Transverse colon (tissue), 4 donors: ENCODE measurements around the gene RPL15. TPM values are rescaled to one million over a fixed set of nuclear protein-coding genes. Genes with fewer than 3 reads are reported as not detected.
A peak's percentile ranks its signal among the peaks of the same experiment; 100 is the strongest.

Experiments used
- DNase-seq: peaks from one replicate; pipeline ENCODE4 v3.0.0-alpha.2; 2019
- H3K27ac ChIP-seq, 4 donors: fragments of 200-600 bp; sonication (generic); 2 replicates each; pipeline ENCODE4 v1.5.1; 2016 to 2018; ENCODE audit warnings: inconsistent platforms in 4 of 4
- H3K27me3 ChIP-seq: fragments of 200-600 bp; sonication (generic); 2 replicates; pipeline ENCODE4 v1.5.1; 2017; ENCODE audit warnings: inconsistent platforms
- H3K36me3 ChIP-seq, 4 donors: fragments of 200-600 bp; sonication (generic); 2 replicates each; pipeline ENCODE4 v1.5.1; 2017 to 2019; ENCODE audit warnings: inconsistent platforms in 4 of 4
- H3K4me1 ChIP-seq, 4 donors: fragments of 200-600 bp; sonication (generic); 2 replicates each; pipeline ENCODE4 v1.5.1; 2017 to 2020; ENCODE audit warnings: inconsistent platforms in 4 of 4
- H3K4me3 ChIP-seq, 4 donors: fragments of 200-600 bp; sonication (generic); 1 replicate in 1 of 4; 2 replicates in 3 of 4; pipeline versions ENCODE4 v1.5.1 to v1.6.1; 2017 to 2019; ENCODE audit warnings: inconsistent platforms in 4 of 4
- H3K9me3 ChIP-seq, 2 donors: fragments of 200-600 bp; sonication (generic); 2 replicates each; pipeline ENCODE4 v1.5.1; 2017 to 2019; ENCODE audit warnings: inconsistent platforms in 2 of 2
- EP300 ChIP-seq: sonication (generic); formaldehyde crosslinking; IDR thresholded peaks from one replicate; pipeline ENCODE4 v1.6.1; 2017; ENCODE audit warnings: antibody characterized with exemption, low read depth
- POLR2A ChIP-seq: fragments of 450-650 bp; IDR thresholded peaks from one replicate; pipeline ENCODE4 v1.6.1; 2016; ENCODE audit warnings: antibody characterized with exemption, mild to moderate bottlenecking, moderate library complexity
- POLR2AphosphoS5 ChIP-seq, 3 donors: sonication (generic); formaldehyde crosslinking; IDR thresholded peaks; one replicate each; pipeline ENCODE4 v1.6.1; 2016; ENCODE audit warnings: antibody characterized with exemption in 3 of 3
- WGBS, 2 donors: methylation state at CpG; one replicate each; pipeline ENCODE4 v1.1.5; 2018; ENCODE audit warnings: low coverage in 1 of 2; 5-methylcytosine and 5-hydroxymethylcytosine counted together
- in situ Hi-C, 4 donors: fragments of 200-750 bp; cut with MboI; loops; one replicate each; pipeline versions ENCODE4 v1.15.0 to v1.15.1; 2017; ENCODE audit warnings: low sequenced_read_pairs in 3 of 4, low pct_ligation_motif_present in 1 of 4, low pct_unique_long_range_greater_than_20kb in 1 of 4
- intact Hi-C: fragments of 100-400 bp; cut with DNase I; formaldehyde crosslinking; loops from one replicate; pipeline ENCODE4 v1.15.1; 2023; ENCODE audit warnings: low total_unique reads
- total RNA-seq, 4 donors: library from RNA; depleted of rRNA; stranded (reverse); fragments of >200 nt; gene quantifications; one replicate each; pipeline ENCODE4 v1.1.0, GENCODE V29; 2016
- TF ChIP-seq, protein P1 (sequence below), 5 experiments: fragments of 200-600 bp in 3 of 5; fragments of 450-650 bp in 2 of 5; sonication (generic) in 3 of 5; IDR thresholded peaks; 1 replicate in 2 of 5; 2 replicates in 3 of 5; pipeline ENCODE4 v1.5.1; 2016 to 2017; ENCODE audit warnings: antibody characterized with exemption in 5 of 5, inconsistent platforms in 3 of 5, mild to moderate bottlenecking in 2 of 5, moderate library complexity in 1 of 5

Gene RPL15
- total RNA-seq, 4 donors from 2014 or later = 443 to 1,500 (median 1,074) TPM

GRCh38 chr3:23944007-23944783 lies 27.3 kb downstream of the RPL15 start:
- no peak for TF ChIP-seq POLR2A
- TF ChIP-seq EP300 = no peak
- TF ChIP-seq POLR2AphosphoS5 (IDR thresholded peaks at IDR 0.05) = no peak
- TF ChIP-seq, protein P1, sequence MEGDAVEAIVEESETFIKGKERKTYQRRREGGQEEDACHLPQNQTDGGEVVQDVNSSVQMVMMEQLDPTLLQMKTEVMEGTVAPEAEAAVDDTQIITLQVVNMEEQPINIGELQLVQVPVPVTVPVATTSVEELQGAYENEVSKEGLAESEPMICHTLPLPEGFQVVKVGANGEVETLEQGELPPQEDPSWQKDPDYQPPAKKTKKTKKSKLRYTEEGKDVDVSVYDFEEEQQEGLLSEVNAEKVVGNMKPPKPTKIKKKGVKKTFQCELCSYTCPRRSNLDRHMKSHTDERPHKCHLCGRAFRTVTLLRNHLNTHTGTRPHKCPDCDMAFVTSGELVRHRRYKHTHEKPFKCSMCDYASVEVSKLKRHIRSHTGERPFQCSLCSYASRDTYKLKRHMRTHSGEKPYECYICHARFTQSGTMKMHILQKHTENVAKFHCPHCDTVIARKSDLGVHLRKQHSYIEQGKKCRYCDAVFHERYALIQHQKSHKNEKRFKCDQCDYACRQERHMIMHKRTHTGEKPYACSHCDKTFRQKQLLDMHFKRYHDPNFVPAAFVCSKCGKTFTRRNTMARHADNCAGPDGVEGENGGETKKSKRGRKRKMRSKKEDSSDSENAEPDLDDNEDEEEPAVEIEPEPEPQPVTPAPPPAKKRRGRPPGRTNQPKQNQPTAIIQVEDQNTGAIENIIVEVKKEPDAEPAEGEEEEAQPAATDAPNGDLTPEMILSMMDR (IDR thresholded peaks at IDR 0.05) = no peak
- intact Hi-C loops (no loop called here), in situ Hi-C loops (no loop called here)
- Histone ChIP-seq H3K27me3 (no peaks in the 10 kb centered on the region), H3K9me3 (no peaks in the 10 kb centered on the region), H3K36me3 (no peaks in the 10 kb centered on the region), H3K27ac (peak overlapping the region; percentile 99 to 100 (median 100)), H3K4me3 (peak overlapping the region; percentile 77 to 99 (median 88)), H3K4me1 (peaks cover 6 to 36% (median 26%) of the 10 kb centered on the region in 4 donors)
- DNase-seq = no peak
- WGBS, 2 donors = 9 to 13% methylated on average over 13 of the region's 13 CpGs

DNA sequence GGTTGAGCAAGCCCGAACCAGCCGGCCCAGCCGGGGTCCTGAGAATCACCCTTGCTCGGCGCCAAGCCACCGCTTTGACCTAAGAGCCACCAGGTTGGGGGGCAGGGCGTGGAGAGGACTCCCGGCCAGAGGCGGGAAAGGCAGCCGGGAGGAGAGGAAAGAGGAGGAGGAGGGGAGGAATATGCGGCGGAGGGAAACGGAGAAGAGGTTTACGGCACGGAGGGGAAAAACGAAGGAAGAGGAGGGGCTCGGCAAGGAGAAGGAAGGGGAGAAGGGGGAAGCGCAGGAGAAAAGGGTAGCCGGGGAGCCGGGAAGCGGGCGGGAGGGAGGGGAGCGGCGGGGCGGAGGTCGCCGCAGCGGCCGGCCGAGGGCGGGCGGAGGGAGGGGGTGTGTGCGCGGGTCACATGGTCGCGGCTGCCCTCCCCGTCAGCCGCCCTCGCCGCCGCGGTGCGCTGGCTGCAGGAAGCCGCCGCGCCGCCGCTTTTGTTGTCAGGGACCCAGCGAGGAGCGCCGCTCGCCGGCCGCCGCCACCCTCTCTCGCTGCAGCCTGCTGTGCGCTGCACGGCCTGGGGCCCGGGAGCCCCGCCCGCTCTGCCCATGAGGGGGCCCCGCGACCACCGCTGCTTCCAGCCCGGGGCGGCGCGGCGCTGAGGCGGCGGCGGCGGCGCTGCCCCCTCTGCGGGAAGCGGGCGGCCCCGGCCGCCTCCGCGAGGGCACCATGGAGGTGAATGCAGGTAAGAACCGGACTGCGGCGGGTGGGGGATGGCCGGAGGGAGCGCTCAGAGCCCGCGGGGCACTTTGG lies 28.1 kb downstream of the RPL15 start, which contains the start of gene NR1D2:
Gene NR1D2, plus strand, starts transcription at position 426 of the 802 bp plus-strand sequence. Its CDS starts 293 bp downstream, at position 719.
- in situ Hi-C loops = no loop called here
- Histone ChIP-seq H3K27ac (peak within 1 kb of the TSS; percentile 99 to 100 (median 100)), H3K4me1 (peaks cover 6 to 44% (median 34%) of the 10 kb centered on the region in 4 donors), H3K4me3 (peak within 1 kb of the TSS; percentile 77 to 99 (median 88)), H3K27me3 (no peaks in the 10 kb centered on the region), H3K9me3 (no peaks in the 10 kb centered on the region), H3K36me3 (no peaks in the 10 kb centered on the region)
- 0 to 1% methylated on average over 4 to 29 of the region's 88 CpGs for WGBS, 2 donors
- intact Hi-C loops = no loop called here
- DNase-seq = peak; percentile 89
- TF ChIP-seq, protein P1 (IDR thresholded peaks at IDR 0.05) = no peak
- TF ChIP-seq POLR2A (peak; percentile 63), POLR2AphosphoS5 (IDR thresholded peaks at IDR 0.05) (peak; percentile 74 to 94 (median 86)), EP300 (no peak)

DNA sequence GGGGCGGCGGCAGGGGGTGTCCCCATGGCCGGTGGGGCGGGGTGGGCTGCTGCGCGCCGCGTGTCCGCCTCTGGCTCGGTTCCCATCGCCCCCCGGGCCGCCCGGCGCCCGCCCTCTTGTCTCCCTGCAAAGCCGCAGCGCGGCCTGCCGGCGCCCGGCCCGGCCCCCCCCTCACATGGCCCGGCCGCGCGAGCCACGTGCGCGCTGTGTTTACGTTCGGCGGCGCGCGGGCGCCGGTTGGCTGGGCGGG lies 28.7 kb downstream of the RPL15 start:
- 4% methylated on average over 19 of the region's 39 CpGs; no CpG with 5 or more reads in 1 of the 2 donors for WGBS, 2 donors
- Histone ChIP-seq H3K4me3 (peak overlapping the region; percentile 77 to 99 (median 88)), H3K9me3 (no peaks in the 10 kb centered on the region), H3K36me3 (no peaks in the 10 kb centered on the region), H3K4me1 (peaks cover 6 to 50% (median 39%) of the 10 kb centered on the region in 4 donors), H3K27me3 (no peaks in the 10 kb centered on the region), H3K27ac (peak overlapping the region; percentile 99 to 100 (median 100))
- in situ Hi-C loops (no loop called here), intact Hi-C loops (no loop called here)
- no peak for DNase-seq
- TF ChIP-seq POLR2A = no peak
- TF ChIP-seq EP300 = peak; percentile 88
- TF ChIP-seq POLR2AphosphoS5 (IDR thresholded peaks at IDR 0.05) = peak in 2 of 3 donors; percentile 58 to 78

DNA sequence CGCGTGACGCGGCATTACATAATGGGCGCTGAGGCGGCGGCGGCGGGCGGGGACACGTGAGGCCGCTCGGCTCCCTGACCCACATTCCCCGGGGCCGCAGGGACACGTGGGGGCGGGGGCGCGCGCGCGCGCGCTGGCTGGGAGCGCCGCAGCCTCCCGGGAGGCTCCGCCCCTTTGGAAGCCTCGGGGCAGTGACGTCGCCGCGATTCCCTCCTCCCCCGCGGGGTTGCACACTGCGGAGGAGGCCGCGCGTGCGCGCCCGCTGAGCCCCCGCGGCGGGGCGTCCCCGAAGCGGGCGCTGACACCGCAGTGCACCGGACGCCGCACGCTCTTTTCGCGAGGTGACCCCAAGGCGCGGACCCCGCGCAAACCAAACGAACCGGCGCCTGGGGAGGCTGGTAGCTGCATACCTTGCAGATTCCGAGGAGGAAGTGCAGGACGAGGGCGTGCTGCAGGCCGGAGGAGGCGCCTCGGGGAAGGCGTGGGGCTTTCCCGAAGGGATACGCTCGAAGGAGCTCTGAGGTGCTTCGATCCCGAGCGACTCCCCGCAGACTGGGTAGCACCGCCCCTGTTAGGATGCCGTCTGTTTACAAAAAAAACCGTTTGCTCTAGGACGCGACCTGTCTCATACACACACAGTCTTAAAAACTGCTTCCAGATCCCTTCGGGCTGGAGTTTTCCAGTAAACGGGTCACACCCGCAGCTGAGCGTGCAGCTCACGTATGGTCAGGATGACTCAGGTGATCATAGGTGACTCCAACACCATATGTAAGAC lies 29.2 kb downstream of the RPL15 start:
- H3K36me3 ChIP-seq = no peaks in the 10 kb centered on the region
- peaks cover 6 to 55% (median 41%) of the 10 kb centered on the region in 4 donors for H3K4me1 ChIP-seq
- in situ Hi-C loops (no loop called here), intact Hi-C loops (no loop called here)
- peak overlapping the region; percentile 43 to 99 (median 88) for H3K4me3 ChIP-seq
- 0% methylated on average over 4 to 38 of the region's 87 CpGs for whole genome bisulfite sequencing, 2 donors
- DNase-seq = peak; percentile 99
- no peaks in the 10 kb centered on the region for H3K9me3 ChIP-seq
- H3K27me3 ChIP-seq = no peaks in the 10 kb centered on the region
- TF ChIP-seq, protein P1 (IDR thresholded peaks at IDR 0.05) = peak in 2 of 5 experiments; percentile 5 to 36
- TF ChIP-seq POLR2A = peak; percentile 77
- TF ChIP-seq POLR2AphosphoS5 (IDR thresholded peaks at IDR 0.05) = peak; percentile 49 to 75 (median 75)
- TF ChIP-seq EP300 = no peak
- peak overlapping the region; percentile 99 to 100 (median 100) for H3K27ac ChIP-seq
